Measurements from ENCODE around the gene RAB1B.

DNA sequence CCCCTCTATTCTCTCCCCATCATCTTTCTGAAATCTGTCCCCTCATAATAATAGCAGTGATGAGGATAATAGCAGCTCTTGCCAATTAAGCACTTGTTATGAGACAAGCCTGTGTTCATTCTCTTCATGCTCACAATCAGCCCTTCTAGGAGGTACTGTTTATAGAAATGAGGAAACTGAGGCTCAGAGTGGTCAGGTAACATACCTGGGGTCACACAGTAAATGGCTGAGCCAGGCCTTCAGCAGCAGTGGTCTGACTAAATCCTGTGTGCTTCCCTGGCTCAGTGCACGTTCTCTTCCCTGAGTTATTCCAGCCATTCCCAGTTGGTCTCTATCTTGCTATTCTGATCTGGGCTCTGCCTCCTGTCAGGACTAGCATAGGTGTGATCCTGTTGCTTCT is 5.8 kb downstream of the RAB1B start:
- TF ChIP-seq, protein P1, sequence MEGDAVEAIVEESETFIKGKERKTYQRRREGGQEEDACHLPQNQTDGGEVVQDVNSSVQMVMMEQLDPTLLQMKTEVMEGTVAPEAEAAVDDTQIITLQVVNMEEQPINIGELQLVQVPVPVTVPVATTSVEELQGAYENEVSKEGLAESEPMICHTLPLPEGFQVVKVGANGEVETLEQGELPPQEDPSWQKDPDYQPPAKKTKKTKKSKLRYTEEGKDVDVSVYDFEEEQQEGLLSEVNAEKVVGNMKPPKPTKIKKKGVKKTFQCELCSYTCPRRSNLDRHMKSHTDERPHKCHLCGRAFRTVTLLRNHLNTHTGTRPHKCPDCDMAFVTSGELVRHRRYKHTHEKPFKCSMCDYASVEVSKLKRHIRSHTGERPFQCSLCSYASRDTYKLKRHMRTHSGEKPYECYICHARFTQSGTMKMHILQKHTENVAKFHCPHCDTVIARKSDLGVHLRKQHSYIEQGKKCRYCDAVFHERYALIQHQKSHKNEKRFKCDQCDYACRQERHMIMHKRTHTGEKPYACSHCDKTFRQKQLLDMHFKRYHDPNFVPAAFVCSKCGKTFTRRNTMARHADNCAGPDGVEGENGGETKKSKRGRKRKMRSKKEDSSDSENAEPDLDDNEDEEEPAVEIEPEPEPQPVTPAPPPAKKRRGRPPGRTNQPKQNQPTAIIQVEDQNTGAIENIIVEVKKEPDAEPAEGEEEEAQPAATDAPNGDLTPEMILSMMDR (IDR thresholded peaks at IDR 0.05; ENCODE audit: low read depth, low read length), result no peak
- no peak for TF ChIP-seq EZH2phosphoT487 (IDR thresholded peaks at IDR 0.05; ENCODE audit: low read depth)
